HCEC 1CT (cell line): ENCODE measurements around the gene PEX10.

Experiments
- DNase-seq: peaks from one replicate; pipeline ENCODE4 v3.0.0-alpha.2; 2017

The PEX10 gene

GRCh38 chr1:2384941-2385481, 27.4 kb downstream of the PEX10 start:
- DNase-seq, result no peak

DNA sequence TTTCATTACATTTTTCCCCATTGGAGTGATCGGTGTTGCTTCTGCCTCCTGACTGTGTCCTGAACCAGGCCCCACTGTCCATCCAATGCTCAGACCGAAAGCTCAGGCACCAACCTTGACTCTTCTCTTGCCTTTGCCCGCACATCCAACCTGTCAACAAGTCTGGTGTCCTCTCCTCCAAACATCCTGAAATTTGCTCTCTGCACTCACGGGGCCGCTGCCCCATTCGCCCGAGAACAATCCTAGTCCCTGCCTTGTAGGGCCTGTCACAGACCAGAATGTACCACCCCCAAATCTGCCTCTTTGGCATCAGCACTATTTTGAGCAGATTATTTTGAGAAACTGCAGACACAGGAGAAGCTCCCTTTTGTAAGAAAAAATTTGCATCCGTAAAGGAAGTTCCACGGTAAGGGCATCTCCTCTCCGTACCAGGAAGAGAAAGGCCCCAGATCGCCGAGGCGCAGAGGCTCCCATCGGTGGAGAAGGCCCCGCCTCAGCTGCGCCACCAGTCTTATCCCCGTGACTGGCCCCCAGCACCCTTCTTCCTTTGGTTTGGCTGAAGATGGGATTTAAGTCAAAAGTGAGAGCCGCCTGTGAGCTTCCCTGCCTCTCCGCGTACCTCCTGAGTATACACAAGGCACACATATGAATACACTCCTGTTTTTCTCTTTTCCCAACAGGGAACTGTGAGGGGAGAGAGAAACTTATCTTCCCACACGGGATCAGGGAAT, 28.1 kb downstream of the PEX10 start:
- no peak for DNase-seq

DNA sequence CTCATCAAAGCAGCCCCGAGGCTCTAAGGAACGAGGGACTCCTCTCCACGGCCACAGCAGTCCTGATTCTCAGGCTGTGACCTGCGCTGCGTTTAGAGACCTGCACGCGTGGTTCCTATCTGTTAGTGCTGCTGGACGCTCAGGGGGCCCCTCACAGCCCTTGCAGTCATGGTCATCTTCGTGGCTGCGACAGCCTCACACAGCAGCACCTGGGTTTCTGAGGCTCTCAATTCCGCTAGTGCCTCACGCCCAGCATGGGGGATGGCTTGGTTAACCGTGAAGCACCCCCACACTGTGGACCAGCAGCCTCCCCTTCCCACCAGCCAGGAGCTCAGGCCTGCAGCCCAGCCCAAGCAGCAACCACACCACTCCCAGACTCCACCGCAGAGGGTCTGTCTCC, 28.8 kb downstream of the PEX10 start:
- no peak for DNase-seq

- DNase-seq, result no peak
Observed at GRCh38 chr1:2382621-2383361, 29.6 kb downstream of the PEX10 start.

DNA sequence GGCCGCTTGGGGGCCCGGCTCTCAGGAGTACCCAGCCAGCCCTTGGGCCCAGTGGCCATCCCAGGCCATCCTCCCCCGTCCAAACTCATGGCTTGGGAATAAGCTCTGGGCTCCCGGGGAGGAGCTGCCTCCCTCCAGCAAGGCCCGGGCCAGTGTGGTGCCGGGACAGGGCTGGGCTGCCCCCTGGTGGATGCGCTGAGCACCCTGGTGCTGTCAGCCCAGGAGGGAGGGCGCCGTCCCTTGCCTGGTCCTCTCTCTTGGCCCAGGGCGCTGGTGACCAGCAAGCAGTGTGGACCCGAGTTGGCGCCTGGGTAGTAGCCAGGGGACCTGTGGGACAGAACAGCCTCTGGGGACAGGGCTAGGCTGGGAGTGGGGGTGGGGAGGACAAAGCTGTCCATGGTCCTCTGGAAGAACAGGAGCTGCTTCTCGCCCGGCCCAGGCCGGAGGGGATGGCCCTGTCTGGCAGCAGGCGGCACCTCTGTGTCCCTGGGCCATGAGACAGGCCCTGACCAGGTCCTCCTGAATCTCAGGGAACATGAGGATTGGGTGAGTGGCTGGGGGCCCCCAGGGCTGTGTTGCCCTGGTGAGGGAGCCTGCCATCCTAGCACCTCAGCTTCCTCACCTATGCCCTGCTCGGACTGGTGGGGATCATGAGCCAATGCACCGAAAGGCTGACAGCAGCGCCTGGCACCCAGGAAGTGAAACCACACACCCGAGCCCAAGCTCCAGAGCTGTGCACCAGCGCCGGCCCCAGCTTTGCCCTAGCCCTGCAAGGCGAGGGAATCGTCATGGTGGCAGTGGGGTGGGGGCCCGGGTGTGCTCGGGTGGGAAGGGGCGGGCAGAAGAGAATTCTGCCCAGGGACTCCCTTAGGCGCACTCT, 30.4 kb downstream of the PEX10 start:
- DNase-seq, result peak; percentile 59

GRCh38 chr1:2380816-2381591, 31.4 kb downstream of the PEX10 start:
- no peak for DNase-seq

DNA sequence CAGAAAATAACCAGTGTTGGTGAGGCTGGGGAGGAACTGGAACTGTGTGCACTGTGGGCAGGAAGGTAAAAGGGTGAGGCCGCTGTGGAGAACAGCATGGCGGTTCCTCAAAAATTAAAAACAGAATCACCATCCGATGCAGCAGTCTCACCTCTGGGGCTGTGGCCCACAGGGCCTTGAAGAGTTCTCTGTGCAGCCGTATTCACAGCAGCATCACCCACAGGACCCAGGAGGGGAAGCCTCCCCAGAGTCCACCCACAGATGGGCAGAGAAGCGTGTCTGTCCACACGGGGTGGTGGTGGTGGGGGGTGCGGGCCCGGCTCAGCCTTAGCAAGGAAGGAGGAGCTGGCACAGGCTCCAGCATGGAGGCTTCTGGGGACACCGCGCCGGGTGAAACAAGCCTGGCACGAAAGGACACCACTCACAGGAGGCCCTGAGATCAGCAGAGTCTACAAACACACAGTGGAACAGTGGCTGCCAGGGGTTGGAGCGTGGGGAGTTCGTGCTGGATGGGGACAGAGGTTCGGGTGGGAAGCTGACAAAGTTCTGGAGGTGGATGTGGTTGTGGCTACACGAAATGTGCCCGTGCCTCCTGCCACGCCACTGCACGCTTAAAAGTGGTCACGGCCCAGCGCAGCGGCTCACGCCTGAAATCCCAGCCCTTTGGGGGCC, 32.5 kb downstream of the PEX10 start:
- DNase-seq, result no peak

DNA sequence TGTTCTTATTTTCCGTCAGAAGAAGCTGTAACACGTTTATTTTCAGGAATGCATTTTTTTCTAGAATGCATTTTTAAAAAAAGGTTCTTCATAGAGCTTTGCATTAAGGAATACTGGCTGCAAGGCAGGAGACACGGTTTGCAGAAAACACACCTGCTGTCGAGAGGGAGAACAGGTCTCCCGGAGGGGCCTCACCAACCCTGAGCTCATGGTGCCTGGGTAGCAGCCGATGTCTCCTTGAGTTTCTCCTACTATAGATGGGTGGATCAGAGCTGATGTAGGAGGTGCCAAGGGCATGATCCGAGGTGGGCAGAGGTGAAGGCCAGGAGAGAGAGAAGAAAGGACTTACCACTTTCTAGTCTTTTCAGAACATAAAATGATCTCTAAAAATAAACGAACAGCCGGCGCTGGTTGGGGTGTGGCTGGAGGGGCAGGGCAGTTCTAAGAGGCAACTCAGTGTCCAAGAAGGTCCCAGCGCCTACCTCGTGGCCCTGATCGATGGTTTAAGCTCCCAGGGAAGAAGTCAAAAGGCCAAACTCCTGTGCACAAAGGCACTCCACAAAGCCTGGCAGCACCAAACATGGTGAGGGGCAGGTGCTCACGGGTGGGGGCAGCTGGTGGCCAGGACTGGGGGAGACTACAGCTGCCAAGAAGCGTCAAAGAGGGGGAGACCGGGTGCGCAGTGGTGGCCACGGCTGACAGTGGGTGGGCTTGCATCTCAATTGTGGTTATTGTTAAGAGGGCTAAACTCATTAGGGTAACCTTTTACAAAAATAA, 33.2 kb downstream of the PEX10 start:
- DNase-seq, result no peak

DNA sequence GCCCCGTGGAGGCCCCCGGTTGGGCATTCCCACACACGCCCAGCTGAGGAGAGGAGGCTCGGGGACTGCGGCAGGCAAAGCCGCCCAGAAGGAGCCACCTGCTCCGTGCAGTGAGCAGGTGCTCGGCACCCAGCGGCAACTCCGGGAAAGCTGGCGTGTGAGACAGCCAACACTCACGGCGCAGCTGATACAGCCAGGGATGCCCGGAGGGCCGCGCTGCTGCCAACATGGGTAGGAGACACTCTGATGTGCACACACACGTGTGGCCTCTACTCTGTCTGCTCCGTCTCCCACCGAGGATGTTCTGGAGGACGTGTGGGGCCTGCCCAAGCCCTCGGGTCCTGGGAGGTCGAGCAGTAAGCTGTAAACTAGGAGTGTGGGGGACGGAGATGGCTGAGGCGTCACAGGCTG, 33.9 kb downstream of the PEX10 start:
- DNase-seq, result no peak

DNA sequence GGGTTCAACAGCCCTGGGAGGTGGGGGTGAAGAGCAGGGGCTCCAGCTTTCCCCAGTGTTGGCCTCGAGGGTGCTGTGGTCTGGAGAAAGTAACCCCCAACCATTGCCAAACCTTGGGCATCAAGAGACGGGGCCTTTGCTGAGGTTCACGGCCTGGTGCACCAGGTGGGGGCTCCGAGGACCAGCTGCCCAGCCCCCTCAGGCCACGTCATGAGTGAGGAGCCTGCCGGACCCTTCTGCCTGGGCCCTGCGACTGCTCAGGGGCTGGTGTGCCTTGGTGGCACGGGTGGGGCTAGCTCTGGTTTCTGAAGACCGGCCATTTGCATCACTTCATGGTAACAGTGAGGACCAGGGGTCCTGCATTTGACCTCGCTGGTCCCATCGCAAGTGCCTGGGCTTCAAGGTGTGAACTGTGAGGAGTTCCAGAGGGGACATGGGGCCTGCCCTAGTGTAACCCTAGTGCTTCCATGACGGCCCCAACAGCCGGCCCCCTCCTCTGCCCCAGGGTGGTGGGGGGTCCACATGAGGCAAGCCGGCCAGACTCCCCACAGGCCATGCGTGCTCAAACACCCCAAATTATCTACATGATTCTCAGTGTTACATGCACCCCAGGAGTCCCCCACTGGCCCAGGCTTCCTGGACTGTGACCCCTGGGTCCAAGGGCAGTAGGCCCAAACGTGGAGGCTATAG, 34.5 kb downstream of the PEX10 start:
- DNase-seq, result no peak

- DNase-seq, result no peak
Observed at GRCh38 chr1:2376931-2377672, 35.3 kb downstream of the PEX10 start.

- DNase-seq, result no peak
Observed at GRCh38 chr1:2376261-2376741, 36.1 kb downstream of the PEX10 start.

- DNase-seq, result no peak
Observed at GRCh38 chr1:2375923-2376260, 36.5 kb downstream of the PEX10 start.

DNA sequence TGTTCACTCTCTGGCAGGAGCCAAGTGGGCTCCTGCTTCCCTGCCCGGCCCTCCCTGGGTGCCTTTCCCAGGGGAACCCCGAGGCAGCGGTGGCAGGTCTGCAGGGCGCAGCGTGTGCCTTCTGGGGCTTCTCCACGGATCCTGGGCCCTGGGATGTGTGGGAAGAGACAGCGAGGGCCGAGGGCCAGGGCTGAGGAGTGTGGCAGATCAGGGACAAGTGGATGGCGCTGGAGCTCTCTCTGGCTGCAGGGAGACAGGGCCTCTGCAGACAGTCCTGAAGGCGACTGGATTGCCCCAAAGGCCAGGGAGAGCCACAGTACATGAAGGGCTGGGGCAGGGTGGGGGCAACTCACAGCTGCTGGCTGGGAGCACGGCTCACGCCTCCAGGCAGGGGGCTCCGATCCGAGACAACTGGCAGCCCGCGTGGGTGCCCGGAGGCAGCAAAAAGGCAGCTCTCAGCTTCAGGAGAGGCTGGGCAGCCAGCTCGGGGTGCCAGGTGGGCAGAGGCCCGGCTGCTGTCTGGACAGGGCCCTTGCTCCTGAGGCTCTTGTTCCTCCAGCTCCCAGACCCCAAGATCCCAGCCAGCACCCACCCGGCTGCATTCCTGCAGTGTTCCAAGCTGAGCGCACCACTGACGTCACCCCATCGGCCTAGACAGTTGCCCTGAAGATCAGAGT, 37.0 kb downstream of the PEX10 start:
- DNase-seq, result no peak

GRCh38 chr1:2374252-2375155, 37.9 kb downstream of the PEX10 start:
- no peak for DNase-seq

DNA sequence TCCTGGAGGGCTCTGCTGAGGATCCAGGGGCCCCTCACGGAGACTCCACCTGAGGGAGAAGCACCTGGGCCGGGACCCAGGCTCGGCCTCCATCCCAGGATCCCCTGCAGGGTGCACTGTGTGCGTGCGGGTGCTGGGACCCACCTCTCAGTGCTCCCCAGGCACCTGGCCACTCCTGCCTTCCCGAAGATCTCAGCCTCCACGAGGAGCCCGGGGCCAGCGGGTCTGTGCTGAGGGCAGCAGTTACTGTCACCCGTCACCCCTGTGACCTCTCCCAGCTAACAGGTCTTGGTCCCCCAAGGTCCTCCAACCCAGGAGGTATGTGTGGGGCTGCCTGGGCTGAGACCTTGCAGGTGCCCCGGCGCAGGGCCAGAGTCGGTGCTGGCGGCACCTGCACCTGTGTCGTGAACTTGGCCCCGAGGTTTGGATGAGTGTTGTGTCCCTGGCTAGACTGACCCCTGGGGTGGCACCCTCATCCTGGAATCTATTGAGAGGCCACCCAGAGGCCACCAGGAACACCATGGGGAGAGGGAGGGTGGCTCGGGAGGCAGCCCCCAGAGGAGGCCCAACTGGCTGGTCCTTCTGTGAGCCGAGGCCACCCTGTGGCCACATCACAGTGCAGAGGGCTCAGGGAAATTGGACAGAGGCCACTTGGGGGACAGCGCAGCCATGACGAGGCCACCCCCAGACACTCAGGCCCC, 38.7 kb downstream of the PEX10 start:
- no peak for DNase-seq
